ENCODE measurements around the gene EBF3. TPM values are rescaled to one million over a fixed set of nuclear protein-coding genes. Genes with fewer than 3 reads are reported as not detected.

EBF3 gene
- total RNA-seq, 1 donor from 2014 or later, result not detected

DNA sequence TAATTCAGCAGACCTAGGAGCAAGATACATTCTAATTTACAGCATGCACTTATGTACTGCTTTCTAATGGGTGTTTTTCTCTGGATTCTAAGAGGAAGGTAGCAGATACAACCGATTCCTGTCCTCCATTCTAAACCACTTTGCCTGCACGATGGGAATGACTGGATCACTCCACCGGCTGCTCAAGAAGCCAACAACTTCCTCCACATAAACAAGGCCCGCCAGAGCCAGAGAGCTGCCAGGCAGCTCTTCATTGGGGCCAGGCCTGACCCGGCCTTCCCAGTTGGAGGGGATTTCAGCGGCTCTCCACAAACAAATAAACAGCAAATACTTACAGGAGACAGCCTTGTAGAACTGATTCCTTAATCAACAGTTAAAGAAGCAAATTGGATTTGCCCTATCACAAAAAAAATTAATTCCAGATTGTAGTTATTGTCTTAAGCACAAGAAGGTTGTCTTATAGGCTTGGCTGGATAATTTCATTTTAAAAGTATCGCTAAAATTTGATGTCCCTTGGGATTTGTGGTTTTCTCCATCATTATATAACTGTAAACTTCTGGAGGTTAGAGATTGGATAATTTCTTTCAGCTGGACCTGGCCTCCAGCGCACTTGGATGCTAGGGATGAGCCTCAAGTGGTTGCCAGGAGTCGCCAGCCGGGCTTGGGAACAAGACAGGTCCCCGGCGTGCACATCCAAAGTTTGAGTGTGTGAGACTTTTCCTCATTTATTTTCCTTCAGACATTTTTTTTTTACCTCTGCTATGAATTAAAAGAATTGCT, 20.9 kb downstream of the EBF3 start:
- DNase-seq (ENCODE audit: low read depth), result no peak
- TF ChIP-seq, protein P1, sequence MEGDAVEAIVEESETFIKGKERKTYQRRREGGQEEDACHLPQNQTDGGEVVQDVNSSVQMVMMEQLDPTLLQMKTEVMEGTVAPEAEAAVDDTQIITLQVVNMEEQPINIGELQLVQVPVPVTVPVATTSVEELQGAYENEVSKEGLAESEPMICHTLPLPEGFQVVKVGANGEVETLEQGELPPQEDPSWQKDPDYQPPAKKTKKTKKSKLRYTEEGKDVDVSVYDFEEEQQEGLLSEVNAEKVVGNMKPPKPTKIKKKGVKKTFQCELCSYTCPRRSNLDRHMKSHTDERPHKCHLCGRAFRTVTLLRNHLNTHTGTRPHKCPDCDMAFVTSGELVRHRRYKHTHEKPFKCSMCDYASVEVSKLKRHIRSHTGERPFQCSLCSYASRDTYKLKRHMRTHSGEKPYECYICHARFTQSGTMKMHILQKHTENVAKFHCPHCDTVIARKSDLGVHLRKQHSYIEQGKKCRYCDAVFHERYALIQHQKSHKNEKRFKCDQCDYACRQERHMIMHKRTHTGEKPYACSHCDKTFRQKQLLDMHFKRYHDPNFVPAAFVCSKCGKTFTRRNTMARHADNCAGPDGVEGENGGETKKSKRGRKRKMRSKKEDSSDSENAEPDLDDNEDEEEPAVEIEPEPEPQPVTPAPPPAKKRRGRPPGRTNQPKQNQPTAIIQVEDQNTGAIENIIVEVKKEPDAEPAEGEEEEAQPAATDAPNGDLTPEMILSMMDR (conservative IDR thresholded peaks at IDR 0.05; ENCODE audit: low read depth, low read length), result no peak
- H3K4me3 ChIP-seq (ENCODE audit: low read depth, low read length), result no peak overlapping the region

GRCh38 chr10:129942391-129942790, 21.7 kb downstream of the EBF3 start:
- H3K4me3 ChIP-seq (ENCODE audit: low read depth, low read length), result no peak overlapping the region
- TF ChIP-seq, protein P1 (conservative IDR thresholded peaks at IDR 0.05; ENCODE audit: low read depth, low read length), result no peak
- no peak for DNase-seq (ENCODE audit: low read depth)

GRCh38 chr10:129942019-129942277, 22.1 kb downstream of the EBF3 start:
- TF ChIP-seq, protein P1 (conservative IDR thresholded peaks at IDR 0.05; ENCODE audit: low read depth, low read length), result no peak
- no peak for DNase-seq (ENCODE audit: low read depth)
- H3K4me3 ChIP-seq (ENCODE audit: low read depth, low read length), result no peak overlapping the region

- no peak for DNase-seq (ENCODE audit: low read depth)
- TF ChIP-seq, protein P1 (conservative IDR thresholded peaks at IDR 0.05; ENCODE audit: low read depth, low read length), result no peak
- H3K4me3 ChIP-seq (ENCODE audit: low read depth, low read length), result no peak overlapping the region
Measured at GRCh38 chr10:129941199-129942018, 22.7 kb downstream of the EBF3 start.

- no peak for DNase-seq (ENCODE audit: low read depth)
- H3K4me3 ChIP-seq (ENCODE audit: low read depth, low read length), result no peak overlapping the region
- TF ChIP-seq, protein P1 (conservative IDR thresholded peaks at IDR 0.05; ENCODE audit: low read depth, low read length), result no peak
Measured at GRCh38 chr10:129940617-129941198, 23.4 kb downstream of the EBF3 start.

DNA sequence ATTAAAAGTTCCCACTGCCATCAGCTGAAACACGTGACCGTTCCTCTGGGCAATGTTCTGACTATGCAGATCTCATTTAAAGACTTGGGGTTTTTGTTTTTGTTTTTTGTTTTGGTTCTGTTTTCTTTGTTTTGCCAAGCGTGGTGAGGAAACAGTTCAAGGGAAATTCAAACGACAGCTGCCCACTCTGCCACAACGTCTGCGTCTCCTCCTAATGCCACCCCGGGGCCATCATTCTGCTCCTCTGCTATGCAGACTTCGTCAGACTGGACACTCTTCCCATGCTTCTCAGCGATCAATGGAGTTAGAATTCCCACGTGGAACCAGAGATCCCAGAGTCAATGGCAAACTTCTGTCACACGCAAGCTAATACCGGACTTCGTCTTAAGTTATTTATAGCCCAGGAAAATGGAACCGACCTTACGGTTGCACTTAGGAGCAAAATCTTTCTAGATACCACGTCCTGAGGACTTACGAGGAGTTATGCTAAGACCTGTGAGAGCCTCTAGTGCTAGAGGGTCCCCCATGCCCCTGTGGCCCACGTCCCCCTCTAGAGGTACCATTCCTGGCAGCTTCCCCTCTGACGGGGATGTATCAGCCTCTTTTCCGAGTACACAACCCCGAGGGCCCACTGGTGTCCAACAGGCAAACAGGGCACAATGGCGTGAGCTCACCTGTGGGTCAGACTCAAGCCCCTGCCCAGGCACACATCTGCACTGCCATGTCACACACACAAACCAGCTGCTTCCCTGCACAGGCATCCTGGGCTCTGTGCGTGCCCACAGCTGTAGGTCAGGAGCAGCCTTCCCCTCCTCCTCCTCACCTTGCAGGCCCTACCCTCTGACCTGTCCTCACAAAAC, 24.4 kb downstream of the EBF3 start:
- H3K4me3 ChIP-seq (ENCODE audit: low read depth, low read length), result no peak overlapping the region
- no peak for DNase-seq (ENCODE audit: low read depth)
- TF ChIP-seq, protein P1 (conservative IDR thresholded peaks at IDR 0.05; ENCODE audit: low read depth, low read length), result no peak

Data from epithelial cell of proximal tubule (primary cell).